Tibial nerve (tissue), 4 donors: ENCODE results near the gene ADGRG7. TPM values are rescaled to one million over a fixed set of nuclear protein-coding genes. Genes with fewer than 3 reads are reported as not detected.

Source experiments
- DNase-seq, 2 donors: peaks; one replicate each; pipeline ENCODE4 v3.0.0-alpha.2; 2019; ENCODE audit warnings: low spot score in 2 of 2
- H3K27ac ChIP-seq, 4 donors: fragments of 200-600 bp; sonication (generic) in 3 of 4; one replicate each; pipeline ENCODE4 v1.5.1; 2017 to 2019; ENCODE audit warnings: mild to moderate bottlenecking in 1 of 4
- H3K27me3 ChIP-seq, 2 donors: fragments of 200-600 bp; sonication (generic) in 1 of 2; one replicate each; pipeline versions ENCODE4 v1.5.1 to v1.6.0; 2017 to 2019
- H3K36me3 ChIP-seq, 3 donors: fragments of 200-600 bp; sonication (generic); one replicate each; pipeline ENCODE4 v1.5.1; 2018 to 2019
- H3K4me1 ChIP-seq, 4 donors: fragments of 200-600 bp; sonication (generic) in 3 of 4; one replicate each; pipeline ENCODE4 v1.5.1; 2017 to 2019
- H3K4me3 ChIP-seq, 4 donors: fragments of 200-600 bp; sonication (generic) in 3 of 4; one replicate each; pipeline ENCODE4 v1.5.1; 2017 to 2019; ENCODE audit warnings: mild to moderate bottlenecking in 1 of 4, moderate library complexity in 1 of 4
- H3K9me3 ChIP-seq, 4 donors: fragments of 200-600 bp; sonication (generic) in 3 of 4; one replicate each; pipeline ENCODE4 v1.5.1; 2017 to 2019
- CTCF ChIP-seq, 5 experiments: fragments of 200-600 bp in 3 of 5; fragments of 450-650 bp in 2 of 5; sonication (generic) in 3 of 5; IDR thresholded peaks; one replicate each; pipeline ENCODE4 v1.5.1; 2016 to 2019; ENCODE audit warnings: antibody characterized with exemption in 5 of 5, mild to moderate bottlenecking in 3 of 5, moderate library complexity in 2 of 5
- EP300 ChIP-seq, 2 donors: sonication (generic); formaldehyde crosslinking; IDR thresholded peaks; one replicate each; pipeline ENCODE4 v1.6.1; 2017; ENCODE audit warnings: antibody characterized with exemption in 2 of 2, mild to moderate bottlenecking in 1 of 2
- POLR2A ChIP-seq, 2 donors: fragments of 450-650 bp; IDR thresholded peaks; one replicate each; pipeline ENCODE4 v1.6.1; 2017; ENCODE audit warnings: antibody characterized with exemption in 2 of 2, mild to moderate bottlenecking in 2 of 2, moderate library complexity in 2 of 2
- WGBS, 2 donors: methylation state at CpG; one replicate each; pipeline ENCODE4 v1.1.5; 2018; 5-methylcytosine and 5-hydroxymethylcytosine counted together
- total RNA-seq, 4 donors: library from RNA; depleted of rRNA; stranded (reverse); fragments of >200 nt; gene quantifications; one replicate each; pipeline ENCODE4 v1.1.0, GENCODE V29; 2016

Gene ADGRG7
- total RNA-seq, 4 donors from 2014 or later, result 0.42 TPM; not detected in 3

- DNase-seq, result no peak
- H3K27ac ChIP-seq, result no peak overlapping the region
- H3K9me3 ChIP-seq, result no peaks in the 10 kb centered on the region
- WGBS, 2 donors, result 72 to 73% methylated on average over 1 of the region's 1 CpG
- no peak for TF ChIP-seq POLR2A (IDR thresholded peaks at IDR 0.05)
- no peak for TF ChIP-seq CTCF (IDR thresholded peaks at IDR 0.05)
- no peak for TF ChIP-seq EP300 (IDR thresholded peaks at IDR 0.05)
- no peak overlapping the region for H3K4me3 ChIP-seq
- no peaks in the 10 kb centered on the region for H3K36me3 ChIP-seq
- H3K4me1 ChIP-seq, result peaks cover 0 to 3% (median 0%) of the 10 kb centered on the region in 4 donors
- no peaks in the 10 kb centered on the region for H3K27me3 ChIP-seq
These were observed 21.1 kb upstream of the ADGRG7 start for GRCh38 chr3:100588251-100588650.

GRCh38 chr3:100590114-100590839 is 19.1 kb upstream of the ADGRG7 start:
- peaks cover 0 to 3% (median 0%) of the 10 kb centered on the region in 4 donors for H3K4me1 ChIP-seq
- DNase-seq, result peak in 1 of 2 donors; percentile 74
- no peak overlapping the region for H3K27ac ChIP-seq
- H3K27me3 ChIP-seq, result no peaks in the 10 kb centered on the region
- peak; percentile 81 to 88 (median 82) for TF ChIP-seq CTCF (IDR thresholded peaks at IDR 0.05)
- TF ChIP-seq EP300 (IDR thresholded peaks at IDR 0.05), result peak in 1 of 2 donors; percentile 32
- no peak for TF ChIP-seq POLR2A (IDR thresholded peaks at IDR 0.05)
- no peaks in the 10 kb centered on the region for H3K9me3 ChIP-seq
- H3K4me3 ChIP-seq, result no peak overlapping the region
- no peaks in the 10 kb centered on the region for H3K36me3 ChIP-seq
- WGBS, 2 donors, result 26 to 32% methylated on average over 10 of the region's 10 CpGs

- Histone ChIP-seq H3K36me3 (no peaks in the 10 kb centered on the region), H3K27ac (no peak overlapping the region), H3K9me3 (no peaks in the 10 kb centered on the region), H3K27me3 (no peaks in the 10 kb centered on the region), H3K4me3 (no peak overlapping the region), H3K4me1 (peaks cover 0 to 3% (median 0%) of the 10 kb centered on the region in 4 donors)
- WGBS, 2 donors, result 27 to 41% methylated on average over 1 of the region's 1 CpG
- TF ChIP-seq POLR2A (IDR thresholded peaks at IDR 0.05) (no peak), EP300 (IDR thresholded peaks at IDR 0.05) (no peak), CTCF (IDR thresholded peaks at IDR 0.05) (no peak)
- DNase-seq, result no peak
These were observed 18.6 kb upstream of the ADGRG7 start for GRCh38 chr3:100590840-100591147.

GRCh38 chr3:100591411-100591810 is 18.0 kb upstream of the ADGRG7 start:
- no peak for TF ChIP-seq CTCF (IDR thresholded peaks at IDR 0.05)
- TF ChIP-seq EP300 (IDR thresholded peaks at IDR 0.05), result no peak
- TF ChIP-seq POLR2A (IDR thresholded peaks at IDR 0.05), result no peak
- no peaks in the 10 kb centered on the region for H3K9me3 ChIP-seq
- peaks cover 0 to 3% (median 0%) of the 10 kb centered on the region in 4 donors for H3K4me1 ChIP-seq
- WGBS, 2 donors, result 63 to 79% methylated on average over 3 of the region's 3 CpGs
- H3K36me3 ChIP-seq, result no peaks in the 10 kb centered on the region
- no peaks in the 10 kb centered on the region for H3K27me3 ChIP-seq
- no peak for DNase-seq
- no peak overlapping the region for H3K4me3 ChIP-seq
- no peak overlapping the region for H3K27ac ChIP-seq

GRCh38 chr3:100600181-100601042 is 9.0 kb upstream of the ADGRG7 start:
- Histone ChIP-seq H3K27me3 (no peaks in the 10 kb centered on the region), H3K36me3 (no peaks in the 10 kb centered on the region), H3K9me3 (no peaks in the 10 kb centered on the region), H3K4me1 (peaks cover 0 to 16% (median 7%) of the 10 kb centered on the region in 4 donors), H3K27ac (no peak overlapping the region), H3K4me3 (no peak overlapping the region)
- TF ChIP-seq EP300 (IDR thresholded peaks at IDR 0.05) (no peak), CTCF (IDR thresholded peaks at IDR 0.05) (no peak), POLR2A (IDR thresholded peaks at IDR 0.05) (no peak)
- DNase-seq, result no peak
- 74 to 77% methylated on average over 11 of the region's 11 CpGs for WGBS, 2 donors
